ENCODE data around the gene NLK. TPM values are rescaled to one million over a fixed set of nuclear protein-coding genes. Genes with fewer than 3 reads are reported as not detected.

The NLK gene
- total and polyA plus RNA-seq, 2 donors (not counting 1 experiment from before 2014, with no cell fraction given) = 14.4 to 16.1 TPM

DNA sequence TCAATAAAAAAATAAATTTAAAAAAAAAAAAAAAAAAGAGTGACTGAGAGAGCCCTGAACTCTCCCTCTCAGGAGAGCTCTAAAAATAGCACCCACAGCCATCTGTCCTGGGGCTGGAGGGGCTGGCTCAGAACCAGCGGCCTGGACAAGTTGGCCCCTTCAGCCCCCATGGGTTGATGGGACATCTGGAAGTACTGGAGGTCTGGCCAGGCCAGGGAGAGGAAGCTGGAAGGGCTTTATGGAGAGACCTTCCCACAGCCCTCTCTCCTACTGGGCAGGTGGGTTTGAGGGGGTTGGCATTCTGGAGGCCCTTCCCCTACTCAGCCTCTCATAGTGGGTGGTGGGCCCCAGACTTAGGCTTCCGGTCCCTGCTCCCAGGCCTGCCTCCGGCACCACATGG, 182.8 kb downstream of the NLK start:
- Histone ChIP-seq H3K79me2 (ENCODE audit: control insufficient read depth, insufficient read depth, low read length) (no peaks in the 10 kb centered on the region), H3K9me3 (ENCODE audit: control insufficient read depth, insufficient read depth, low read depth, low read length) (no peaks in the 10 kb centered on the region), H2AFZ (ENCODE audit: low read length) (no peak overlapping the region), H3K27me3 (ENCODE audit: control insufficient read depth, insufficient read depth, low read length) (peaks cover 29% of the 10 kb centered on the region), H4K20me1 (ENCODE audit: control insufficient read depth, extremely low read depth, insufficient read depth, low read length) (no peaks in the 10 kb centered on the region), H3K36me3 (ENCODE audit: control insufficient read depth, insufficient read depth, low read length) (no peaks in the 10 kb centered on the region), H3K4me3 (replicated peaks in 1 of 4; ENCODE audit: control extremely low read depth in 1 of 4, insufficient read depth in 1 of 4, low read depth in 3 of 4, low read length in 4 of 4) (no peak overlapping the region), H3K4me2 (ENCODE audit: extremely low read depth, insufficient read depth, low read length) (no peak overlapping the region), H3K4me1 (ENCODE audit: control insufficient read depth, extremely low read depth, insufficient read depth, low read length) (no peaks in the 10 kb centered on the region), H3K27ac (ENCODE audit: insufficient read depth, low read length) (no peak overlapping the region), H3K9ac (ENCODE audit: insufficient read depth, low read length) (no peak overlapping the region)
- no peak for TF ChIP-seq EZH2 (IDR thresholded peaks at IDR 0.05; ENCODE audit: low read length, missing control alignments)
- no peak for TF ChIP-seq CTCF (conservative IDR thresholded peaks at IDR 0.05 in 1 of 2, IDR thresholded peaks at IDR 0.05 in 1 of 2; ENCODE audit: low read depth in 1 of 2, low read length in 2 of 2)
- DNase-seq (ENCODE audit: low read depth in 2 of 2) = no peak

DNA sequence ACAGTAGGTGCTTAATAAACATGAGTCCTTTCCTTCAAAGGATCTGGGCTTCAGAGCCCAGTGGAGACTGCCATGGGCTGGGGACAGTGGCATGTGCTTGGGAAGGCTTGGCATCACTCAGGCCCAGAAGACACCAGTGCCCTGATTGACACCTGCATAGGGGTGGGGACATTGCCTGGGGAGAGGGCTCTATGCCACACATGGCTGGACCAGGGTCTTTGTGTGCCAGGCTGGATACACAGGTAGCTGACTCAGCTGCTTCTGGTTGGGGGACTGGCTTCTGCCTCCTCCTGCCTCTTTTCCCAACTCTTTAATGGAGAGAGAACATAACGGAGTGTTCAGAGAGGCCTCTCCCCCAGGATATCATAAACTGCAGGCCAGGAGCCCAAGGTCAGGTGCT, 183.4 kb downstream of the NLK start:
- no peak for DNase-seq (ENCODE audit: low read depth in 2 of 2)
- H3K79me2 ChIP-seq (ENCODE audit: control insufficient read depth, insufficient read depth, low read length) = no peaks in the 10 kb centered on the region
- no peak overlapping the region for H3K9ac ChIP-seq (ENCODE audit: insufficient read depth, low read length)
- H3K36me3 ChIP-seq (ENCODE audit: control insufficient read depth, insufficient read depth, low read length) = no peaks in the 10 kb centered on the region
- no peak overlapping the region for H3K27ac ChIP-seq (ENCODE audit: insufficient read depth, low read length)
- H3K4me3 ChIP-seq (replicated peaks in 1 of 4; ENCODE audit: control extremely low read depth in 1 of 4, insufficient read depth in 1 of 4, low read depth in 3 of 4, low read length in 4 of 4) = no peak overlapping the region
- no peak for TF ChIP-seq CTCF (conservative IDR thresholded peaks at IDR 0.05 in 1 of 2, IDR thresholded peaks at IDR 0.05 in 1 of 2; ENCODE audit: low read depth in 1 of 2, low read length in 2 of 2)
- TF ChIP-seq EZH2 (IDR thresholded peaks at IDR 0.05; ENCODE audit: low read length, missing control alignments) = no peak
- H4K20me1 ChIP-seq (ENCODE audit: control insufficient read depth, extremely low read depth, insufficient read depth, low read length) = no peaks in the 10 kb centered on the region
- no peaks in the 10 kb centered on the region for H3K4me1 ChIP-seq (ENCODE audit: control insufficient read depth, extremely low read depth, insufficient read depth, low read length)
- no peak overlapping the region for H2AFZ ChIP-seq (ENCODE audit: low read length)
- H3K27me3 ChIP-seq (ENCODE audit: control insufficient read depth, insufficient read depth, low read length) = peaks cover 30% of the 10 kb centered on the region
- H3K9me3 ChIP-seq (ENCODE audit: control insufficient read depth, insufficient read depth, low read depth, low read length) = no peaks in the 10 kb centered on the region
- no peak overlapping the region for H3K4me2 ChIP-seq (ENCODE audit: extremely low read depth, insufficient read depth, low read length)

DNA sequence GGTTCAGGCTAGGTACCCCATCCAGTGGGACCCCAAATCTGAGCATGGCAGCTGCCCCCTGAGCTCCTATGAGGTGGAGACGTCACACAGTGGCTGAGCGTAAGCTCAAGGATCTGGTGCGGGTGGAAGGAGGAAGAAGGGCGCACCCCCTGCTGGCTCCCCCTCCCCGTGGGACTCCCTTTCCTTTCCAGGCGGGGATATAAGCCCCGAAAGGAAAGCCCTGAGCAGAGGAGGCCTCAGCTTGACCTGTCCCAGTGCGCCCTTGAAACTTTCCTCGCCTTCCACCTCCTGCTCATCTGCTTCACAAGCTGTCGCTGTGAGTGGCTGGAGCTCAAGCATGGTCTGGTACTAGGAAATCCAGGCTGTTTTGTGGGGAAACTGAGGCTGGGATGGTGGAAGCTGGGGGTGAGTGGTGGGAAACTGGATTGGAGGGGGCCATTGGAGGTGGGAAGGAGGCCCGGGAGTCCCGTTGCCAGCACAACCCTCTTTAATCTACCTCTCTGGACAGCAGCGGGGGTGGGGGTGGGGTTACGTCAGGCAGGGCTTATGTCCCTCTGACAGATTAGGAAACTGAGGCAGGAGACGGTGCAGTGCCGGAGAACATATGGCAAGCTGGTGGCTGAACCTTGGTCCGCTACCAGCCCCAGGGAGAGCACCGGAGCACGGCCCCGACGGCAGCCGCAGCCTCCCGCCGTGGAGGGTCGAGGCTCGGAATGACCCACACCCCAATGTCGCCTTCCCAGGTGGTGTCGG, 184.3 kb downstream of the NLK start:
- no peaks in the 10 kb centered on the region for H4K20me1 ChIP-seq (ENCODE audit: control insufficient read depth, extremely low read depth, insufficient read depth, low read length)
- H3K4me1 ChIP-seq (ENCODE audit: control insufficient read depth, extremely low read depth, insufficient read depth, low read length) = no peaks in the 10 kb centered on the region
- H3K4me3 ChIP-seq (replicated peaks in 1 of 4; ENCODE audit: control extremely low read depth in 1 of 4, insufficient read depth in 1 of 4, low read depth in 3 of 4, low read length in 4 of 4) = no peak overlapping the region
- no peak overlapping the region for H3K4me2 ChIP-seq (ENCODE audit: extremely low read depth, insufficient read depth, low read length)
- DNase-seq (ENCODE audit: low read depth in 2 of 2) = no peak
- TF ChIP-seq CTCF (conservative IDR thresholded peaks at IDR 0.05 in 1 of 2, IDR thresholded peaks at IDR 0.05 in 1 of 2; ENCODE audit: low read depth in 1 of 2, low read length in 2 of 2) (no peak), EZH2 (IDR thresholded peaks at IDR 0.05; ENCODE audit: low read length, missing control alignments) (no peak)
- H3K27ac ChIP-seq (ENCODE audit: insufficient read depth, low read length) = no peak overlapping the region
- H3K36me3 ChIP-seq (ENCODE audit: control insufficient read depth, insufficient read depth, low read length) = no peaks in the 10 kb centered on the region
- no peak overlapping the region for H3K9ac ChIP-seq (ENCODE audit: insufficient read depth, low read length)
- H2AFZ ChIP-seq (ENCODE audit: low read length) = no peak overlapping the region
- no peaks in the 10 kb centered on the region for H3K79me2 ChIP-seq (ENCODE audit: control insufficient read depth, insufficient read depth, low read length)
- H3K9me3 ChIP-seq (ENCODE audit: control insufficient read depth, insufficient read depth, low read depth, low read length) = no peaks in the 10 kb centered on the region
- peaks cover 30% of the 10 kb centered on the region for H3K27me3 ChIP-seq (ENCODE audit: control insufficient read depth, insufficient read depth, low read length)

Measured in fibroblast of lung (primary cell).